Hematopoietic multipotent progenitor cell treated with erythropoietin and hydrocortisone succinate and interleukin-3 and kit ligand, for 6 days (in vitro differentiated cells): ENCODE results near the gene RTF2.

Experiments
- DNase-seq: peaks from one replicate; pipeline ENCODE4 v3.0.0-alpha.2; 2015

The RTF2 gene

DNA sequence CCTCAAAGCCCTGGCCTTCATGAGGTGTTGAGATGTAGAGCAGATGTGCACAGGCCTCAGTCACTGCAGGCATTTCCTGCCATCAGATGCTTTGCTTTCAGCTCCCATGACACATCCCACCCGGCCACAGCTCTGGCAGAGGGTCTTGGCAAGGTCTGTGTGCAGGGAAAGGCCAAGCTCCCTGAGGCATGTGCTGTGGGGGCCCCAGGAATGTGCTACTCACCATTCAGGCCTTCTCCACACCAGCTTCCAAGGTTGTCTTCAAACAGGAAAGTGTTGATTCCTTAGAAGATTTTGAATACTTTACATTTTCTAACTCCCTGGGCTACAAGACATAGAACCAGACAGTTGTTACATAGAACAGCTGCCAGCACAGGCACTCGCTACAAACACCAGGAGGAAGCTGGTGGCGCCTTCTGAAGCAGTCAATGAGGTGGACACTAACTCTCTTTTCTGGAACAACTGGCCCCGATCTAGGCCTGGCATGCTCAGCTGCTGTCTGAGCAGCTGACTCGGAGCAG, 28.6 kb upstream of the RTF2 start:
- no peak for DNase-seq

DNA sequence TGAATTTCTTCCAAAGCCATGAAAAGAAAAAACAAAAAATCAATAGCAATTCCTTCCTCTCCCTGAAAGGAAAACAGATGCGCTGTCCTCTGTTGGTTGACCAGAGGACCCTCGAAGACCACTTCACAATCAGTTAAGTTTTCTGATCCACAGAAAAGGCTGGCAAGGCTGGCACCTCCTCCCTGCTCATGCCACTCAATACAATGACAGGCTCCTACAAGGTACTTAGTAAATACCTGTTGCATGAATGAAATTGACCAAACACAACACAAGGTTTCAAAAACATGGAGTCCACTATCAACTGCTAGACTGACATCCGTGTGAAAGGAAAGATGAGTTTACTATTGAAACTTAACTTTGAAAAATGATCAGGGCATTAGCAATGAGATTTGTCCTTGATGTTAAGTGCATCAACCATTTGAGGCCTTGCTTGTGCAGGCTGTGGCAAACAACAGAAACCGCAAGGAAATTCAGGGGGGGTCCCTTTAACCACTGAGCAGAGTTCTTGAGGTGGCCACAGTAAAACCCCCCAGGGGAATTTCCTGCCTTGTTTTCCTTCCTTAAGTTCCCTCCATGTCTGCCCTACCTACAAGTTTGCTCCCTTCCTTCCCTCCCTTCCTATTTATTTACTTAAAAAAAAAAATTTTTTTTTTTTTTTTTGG, 27.9 kb upstream of the RTF2 start:
- no peak for DNase-seq

DNA sequence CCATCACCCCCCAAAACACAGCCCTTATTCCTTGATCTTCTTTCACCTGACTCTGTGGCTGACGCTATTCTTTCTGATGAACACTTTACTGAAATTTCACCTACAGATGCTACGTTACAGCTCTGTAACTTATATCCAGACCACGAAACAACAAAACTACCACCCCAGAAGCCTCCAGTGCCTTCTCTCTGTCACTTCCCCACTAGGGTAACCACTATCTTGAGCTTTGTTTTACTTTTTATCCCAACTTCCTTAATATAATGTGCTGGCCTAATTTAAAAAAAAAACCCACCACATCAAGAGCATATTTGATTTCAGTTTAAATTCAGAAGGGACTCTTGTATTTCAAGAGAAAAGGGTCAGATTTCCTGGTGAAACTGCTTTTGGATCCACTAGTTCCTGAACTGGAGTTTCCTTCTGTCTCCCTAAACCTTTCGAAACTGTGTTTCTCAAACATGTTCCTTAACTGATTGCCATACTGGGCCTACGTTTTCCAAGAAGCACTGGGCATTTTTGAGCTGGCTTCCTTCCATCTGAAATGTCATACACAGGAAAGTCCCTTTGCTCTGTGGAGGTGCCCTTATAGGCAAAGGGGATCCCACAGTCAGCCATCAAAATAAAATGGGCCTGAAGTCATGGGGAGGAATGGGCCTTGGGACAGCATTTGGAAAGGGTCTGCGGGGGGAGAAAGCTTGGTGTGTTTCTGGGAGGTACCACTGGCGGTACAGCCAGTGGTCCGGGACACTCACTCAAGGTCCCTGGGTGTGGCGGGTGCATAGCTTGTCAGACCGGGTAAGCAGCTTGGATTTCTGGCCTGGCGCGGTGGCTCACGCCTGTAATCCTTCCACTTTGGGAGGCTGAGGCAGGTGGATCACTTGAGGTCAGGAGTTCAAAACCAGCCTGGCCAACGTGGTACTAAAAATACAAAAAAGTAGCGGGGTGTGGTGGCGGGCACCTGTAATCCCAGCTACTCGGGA, 25.8 kb upstream of the RTF2 start:
- DNase-seq = no peak

DNA sequence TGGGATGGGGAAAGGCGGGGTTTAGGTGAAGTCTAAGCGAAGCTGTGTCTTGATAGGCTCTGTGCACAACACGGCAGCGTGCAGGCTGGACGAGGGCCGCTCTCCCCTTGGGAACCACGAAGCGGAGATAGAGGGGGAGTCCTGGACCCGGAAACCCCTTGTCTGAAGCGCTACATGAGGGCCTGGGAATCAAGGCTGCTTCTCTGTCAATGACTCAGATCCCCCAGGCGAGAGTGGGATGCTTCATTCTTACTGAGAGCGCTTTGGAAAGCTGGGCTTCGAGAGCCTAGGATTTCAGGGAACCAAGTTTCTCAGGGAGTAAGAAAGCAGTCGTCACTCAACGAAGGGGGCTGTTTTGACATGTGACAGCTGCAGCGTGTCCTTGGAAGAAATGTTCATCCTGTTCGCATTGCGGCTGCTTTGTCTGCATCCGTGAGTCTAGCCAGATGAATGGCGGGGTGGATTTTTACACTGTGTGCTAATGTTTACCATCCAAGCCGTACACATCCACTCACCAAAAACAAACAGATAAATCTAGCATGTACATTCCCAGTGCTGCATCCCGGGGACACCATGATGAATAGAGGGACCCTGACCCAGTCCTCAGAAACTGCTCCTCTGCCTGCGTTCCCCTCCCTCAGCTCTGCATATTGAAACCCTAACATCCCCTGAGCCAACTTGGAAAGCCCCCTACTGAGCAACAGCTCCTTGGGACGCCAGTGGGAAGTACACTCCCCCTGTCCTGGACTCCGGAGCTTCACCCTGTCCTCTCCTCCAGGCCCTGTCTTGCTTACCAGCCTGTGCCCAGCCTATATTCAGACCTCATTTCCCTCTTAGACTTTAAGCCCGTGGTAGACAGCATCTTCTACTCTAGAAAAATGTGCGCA, 24.5 kb upstream of the RTF2 start:
- DNase-seq = no peak

DNA sequence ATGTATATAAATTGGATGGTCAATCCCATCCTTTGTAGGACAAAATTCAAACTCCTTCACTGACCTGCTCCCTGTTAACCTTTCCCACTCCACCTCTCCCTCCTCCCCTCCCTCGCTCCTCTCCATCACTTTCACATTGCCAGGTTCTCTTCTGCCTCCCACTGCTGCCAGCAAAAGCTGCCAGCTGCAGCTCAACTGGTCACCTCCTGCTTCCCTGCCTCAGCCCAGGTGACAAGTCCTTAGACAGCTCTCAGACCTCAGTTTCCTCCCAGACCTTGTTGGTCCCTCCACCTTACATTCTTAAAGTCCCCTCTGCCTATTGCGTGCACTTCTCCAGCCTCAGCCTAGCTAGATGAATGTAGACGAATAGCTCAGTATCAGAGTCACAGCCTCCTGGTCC, 23.3 kb upstream of the RTF2 start:
- DNase-seq = no peak

DNA sequence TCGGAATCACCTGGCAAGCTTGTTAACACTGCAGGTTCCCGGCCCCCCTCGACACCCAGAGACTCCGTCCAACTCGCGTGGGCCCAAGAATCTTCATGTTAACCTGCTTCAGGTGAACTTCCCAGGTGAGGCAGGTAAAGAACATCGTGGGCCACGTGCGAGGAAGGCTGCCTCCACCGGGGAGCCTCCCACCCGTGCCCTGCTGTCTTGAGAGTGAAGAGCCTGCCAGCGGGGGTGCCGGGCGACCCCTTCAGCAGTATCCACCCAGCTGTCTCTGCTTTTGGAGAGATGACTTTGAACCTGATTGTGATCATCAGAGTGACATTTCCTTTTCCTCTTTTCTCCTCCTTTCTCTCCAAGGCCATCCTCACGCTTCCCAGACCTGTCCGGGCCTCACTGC, 22.9 kb upstream of the RTF2 start:
- no peak for DNase-seq

DNA sequence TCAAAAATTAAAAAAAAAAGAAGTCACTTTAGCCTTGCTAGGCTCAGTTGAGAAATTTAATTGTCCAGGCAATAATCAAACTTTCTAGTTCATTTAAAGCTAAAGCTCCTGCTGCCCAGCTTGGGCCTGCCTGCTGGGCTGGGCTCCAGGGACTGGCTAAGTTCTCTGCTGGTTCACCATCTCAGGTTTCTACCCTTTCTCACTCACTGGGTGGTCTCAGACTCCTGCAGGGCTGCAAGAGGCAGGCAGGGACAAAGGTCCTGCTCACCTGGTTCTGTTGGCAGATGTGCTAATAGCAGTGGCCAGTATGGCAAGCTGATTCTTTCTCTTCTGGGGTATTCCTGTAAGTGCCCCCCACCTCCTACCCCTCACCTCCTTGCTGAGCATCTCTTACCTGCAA, 21.2 kb upstream of the RTF2 start:
- DNase-seq = no peak

DNA sequence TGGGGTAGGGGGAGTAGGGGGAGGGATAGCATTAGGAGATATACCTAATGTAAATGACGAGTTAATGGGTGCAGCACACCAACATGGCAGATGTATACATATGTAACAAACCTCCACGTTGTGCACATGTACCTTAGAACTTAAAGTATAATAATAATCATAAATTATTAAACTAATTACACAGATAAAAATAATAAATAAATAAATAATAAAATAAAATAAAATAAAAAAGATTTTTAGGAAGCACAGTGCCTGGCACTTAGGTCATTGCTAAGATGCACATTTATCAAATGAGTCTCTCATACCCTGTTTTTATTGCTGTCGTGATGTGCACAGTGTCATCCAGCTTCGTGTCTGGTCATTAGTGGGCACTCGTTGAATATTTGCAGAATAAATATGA, 19.0 kb upstream of the RTF2 start:
- no peak for DNase-seq

DNA sequence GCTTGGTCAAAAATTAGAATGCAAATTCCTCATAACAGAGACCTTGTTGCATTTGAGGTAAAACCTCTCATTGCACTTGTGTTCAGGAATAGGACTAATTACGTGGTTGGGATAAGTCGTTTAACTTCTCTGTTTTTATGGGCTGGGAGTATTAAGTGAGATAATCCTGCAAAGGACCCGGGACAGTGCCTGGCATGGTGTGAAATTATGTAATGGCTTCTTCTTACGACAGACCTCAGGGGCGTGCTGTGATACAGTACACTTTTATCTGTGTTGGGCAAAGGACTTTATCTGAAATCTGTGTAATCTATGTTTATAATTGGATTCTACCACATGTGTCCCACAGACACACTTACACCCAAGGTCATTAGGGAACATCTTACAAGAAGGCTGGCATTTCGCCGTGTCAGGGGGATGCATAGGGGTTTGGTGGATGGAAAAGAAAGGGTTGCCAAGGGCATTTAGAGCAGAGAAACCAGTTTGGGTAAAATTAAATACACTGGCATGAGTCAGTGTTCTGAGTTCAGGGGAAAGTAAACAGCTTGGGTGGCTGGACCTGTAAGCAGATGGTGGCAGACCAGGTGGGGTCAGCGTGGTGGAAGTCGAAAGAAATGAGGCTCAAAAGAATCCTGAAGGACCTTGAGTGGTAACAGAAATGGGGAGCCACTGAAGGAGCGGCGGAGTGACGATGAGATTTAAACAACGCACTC, 17.2 kb upstream of the RTF2 start:
- DNase-seq = peak; percentile 22

DNA sequence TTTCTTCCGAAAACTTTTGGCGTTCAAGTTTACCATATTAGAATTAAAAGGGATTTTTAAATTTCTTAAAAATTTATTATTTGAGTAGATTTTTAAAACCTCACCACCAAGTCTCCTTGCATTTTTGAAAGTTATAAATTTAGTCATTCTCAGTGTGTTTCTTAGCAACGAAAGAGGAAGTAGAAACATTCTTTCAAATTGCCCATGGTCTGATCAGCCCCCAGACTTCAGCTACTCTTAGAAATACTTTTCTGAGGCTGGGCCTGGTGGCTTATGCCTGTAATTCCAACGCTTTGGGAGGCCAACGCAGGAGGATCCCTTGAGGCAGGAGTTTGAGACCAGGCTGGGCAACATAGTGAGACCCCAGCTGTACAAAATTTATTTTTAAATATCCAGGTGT, 15.1 kb upstream of the RTF2 start:
- DNase-seq = peak; percentile 30

DNA sequence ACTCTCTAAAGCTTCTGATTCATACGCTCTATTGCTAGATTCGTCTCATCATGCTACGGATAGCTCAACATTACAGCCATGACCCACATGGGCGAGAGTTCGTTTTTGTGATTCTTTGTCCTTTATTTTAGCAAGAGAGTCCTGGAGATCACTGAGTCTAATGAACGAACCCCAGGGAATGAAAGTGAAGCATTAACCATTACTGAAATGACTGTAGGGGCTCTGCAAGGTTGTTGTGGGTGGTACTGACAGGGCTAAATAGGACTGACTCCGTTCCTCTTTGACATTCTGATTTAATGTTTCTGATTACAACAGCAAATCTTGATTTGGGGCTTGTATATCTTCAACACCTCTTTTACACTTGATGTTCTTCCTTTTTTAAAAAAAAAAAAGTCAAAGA, 13.7 kb upstream of the RTF2 start:
- DNase-seq = no peak

DNA sequence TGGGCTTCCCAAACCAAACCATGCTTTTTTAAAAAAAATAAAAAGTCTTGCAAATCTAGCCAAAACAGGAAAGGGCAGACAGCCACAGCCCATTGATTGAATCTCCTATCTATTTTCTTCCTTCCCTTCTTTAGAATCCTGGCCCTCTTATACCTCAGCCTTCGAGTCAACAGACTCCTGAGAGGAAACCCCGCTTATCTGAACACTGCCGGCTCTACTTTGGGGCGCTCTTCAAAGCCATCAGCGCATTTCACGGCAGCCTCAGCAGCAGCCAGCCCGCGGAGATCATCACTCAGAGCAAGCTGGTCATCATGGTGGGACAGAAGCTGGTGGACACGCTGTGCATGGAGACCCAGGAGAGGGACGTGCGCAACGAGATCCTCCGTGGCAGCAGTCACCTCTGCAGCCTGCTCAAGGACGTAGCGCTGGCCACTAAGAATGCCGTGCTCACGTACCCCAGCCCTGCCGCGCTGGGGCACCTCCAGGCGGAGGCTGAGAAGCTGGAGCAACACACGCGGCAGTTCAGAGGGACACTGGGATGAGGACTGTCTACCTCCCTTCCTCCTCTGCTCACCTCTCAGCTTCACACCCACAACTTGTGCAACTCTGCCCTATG, 10.1 kb upstream of the RTF2 start:
- peak; percentile 86 for DNase-seq

DNA sequence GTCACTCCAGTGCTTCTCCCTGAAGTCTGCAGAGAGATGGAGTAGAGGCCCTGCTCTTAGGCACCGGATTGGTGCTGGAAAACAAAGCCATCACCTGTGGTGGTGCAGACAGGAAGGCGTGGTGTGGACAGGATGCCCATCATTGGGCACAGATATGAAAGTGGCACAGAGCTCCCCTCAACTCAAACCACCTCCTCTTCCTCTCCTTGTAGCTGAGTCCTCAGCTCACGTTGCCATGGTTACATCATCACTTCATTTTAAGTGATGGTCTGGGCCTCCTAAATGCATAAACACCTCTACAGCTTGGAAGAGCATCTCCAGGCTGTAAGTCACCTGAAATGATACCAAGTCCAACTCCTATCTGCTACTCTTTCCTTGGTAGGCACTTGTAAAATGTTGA, 8.0 kb upstream of the RTF2 start:
- DNase-seq = no peak

DNA sequence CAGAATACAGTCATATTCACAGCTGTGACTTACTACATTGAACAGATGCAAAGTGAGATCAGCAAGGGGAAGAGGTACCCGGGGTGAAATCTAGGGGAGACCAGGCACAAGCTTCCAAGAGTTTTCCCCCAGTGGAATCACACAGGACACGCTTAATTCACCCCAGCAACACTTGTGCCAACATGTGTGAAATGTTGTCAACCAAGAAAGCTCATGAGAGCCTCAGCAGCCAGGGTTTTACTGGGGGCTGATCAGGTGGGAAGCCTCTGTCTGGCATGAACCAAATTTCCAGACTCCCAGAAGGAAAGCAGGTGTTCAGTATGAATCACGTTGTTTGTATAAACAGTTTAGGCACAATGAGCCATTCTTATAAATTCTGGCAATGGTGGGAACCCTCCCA, 6.9 kb upstream of the RTF2 start:
- no peak for DNase-seq

DNA sequence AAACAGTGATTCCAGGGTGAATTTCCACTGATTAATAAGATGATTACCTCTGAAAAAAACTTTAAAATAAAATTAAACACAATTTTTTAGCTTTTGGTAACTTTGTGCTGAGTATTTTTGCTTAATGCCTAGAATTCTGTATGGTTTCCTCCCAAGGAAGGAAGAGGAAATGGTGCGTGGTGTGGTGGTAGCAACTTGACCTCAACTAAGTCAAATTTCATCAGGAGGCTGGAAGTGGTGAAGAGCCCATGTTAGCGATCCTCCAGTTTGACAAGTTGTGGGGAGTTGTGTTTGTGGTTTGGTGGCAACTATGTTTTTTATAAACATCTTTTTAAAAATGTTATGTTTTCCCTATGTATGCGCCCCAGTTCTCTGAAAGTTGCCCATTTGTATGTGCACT, 5.0 kb upstream of the RTF2 start:
- DNase-seq = peak; percentile 26

DNA sequence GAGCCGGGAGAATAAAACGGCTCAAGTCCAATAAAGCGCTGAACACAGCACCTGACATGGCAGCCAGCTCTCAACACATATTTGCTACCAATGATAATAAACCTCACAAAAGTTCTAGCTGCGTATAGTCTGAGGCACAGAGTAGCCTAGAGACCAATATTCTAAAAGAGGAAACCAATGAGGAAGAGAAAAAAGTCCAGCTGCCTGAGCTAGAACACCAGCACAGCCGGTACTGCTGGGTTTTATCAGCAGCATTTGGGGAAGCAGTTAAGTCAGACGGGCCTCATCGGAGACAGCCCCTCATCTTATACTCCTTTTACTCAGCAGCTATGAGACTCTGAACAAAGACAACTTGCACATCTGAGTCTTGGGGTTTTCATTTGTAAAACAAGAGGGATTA, 2.4 kb upstream of the RTF2 start:
- peak; percentile 53 for DNase-seq

DNA sequence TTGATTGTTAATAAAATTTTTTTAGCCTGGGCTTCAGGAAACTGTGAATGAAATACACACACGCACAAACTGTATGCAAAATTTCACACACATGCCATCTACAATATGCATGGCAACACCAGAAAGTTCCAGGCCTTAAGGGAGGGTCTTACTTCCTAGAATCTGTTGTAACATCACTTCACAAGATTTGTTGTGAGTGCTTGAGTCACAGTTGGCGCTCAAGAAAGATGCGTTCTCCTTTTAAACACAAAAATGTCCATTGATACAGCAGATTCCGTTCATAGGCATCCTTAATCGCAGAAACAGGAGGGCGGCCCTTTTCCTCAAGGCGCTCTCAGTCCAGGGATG, 485 bp upstream of the RTF2 start:
- no peak for DNase-seq

DNA sequence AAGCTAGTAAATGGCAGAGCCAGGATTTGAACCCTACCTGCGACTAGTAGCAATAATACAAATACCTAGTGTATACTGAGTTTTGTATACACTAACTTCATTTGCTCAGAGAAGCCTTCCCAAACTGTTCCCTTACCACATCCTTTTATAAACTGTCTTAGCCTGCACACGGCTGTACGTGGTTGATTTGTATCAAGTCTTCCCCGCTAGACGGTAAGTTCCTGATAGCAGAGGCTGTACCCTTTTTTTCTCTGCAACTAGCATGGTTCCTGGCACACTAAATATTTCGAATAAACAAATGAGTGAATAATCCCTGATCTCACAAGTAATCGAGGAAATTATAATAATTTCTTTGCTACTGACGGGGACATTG, 636 bp downstream of the RTF2 start:
- DNase-seq = peak; percentile 18

DNA sequence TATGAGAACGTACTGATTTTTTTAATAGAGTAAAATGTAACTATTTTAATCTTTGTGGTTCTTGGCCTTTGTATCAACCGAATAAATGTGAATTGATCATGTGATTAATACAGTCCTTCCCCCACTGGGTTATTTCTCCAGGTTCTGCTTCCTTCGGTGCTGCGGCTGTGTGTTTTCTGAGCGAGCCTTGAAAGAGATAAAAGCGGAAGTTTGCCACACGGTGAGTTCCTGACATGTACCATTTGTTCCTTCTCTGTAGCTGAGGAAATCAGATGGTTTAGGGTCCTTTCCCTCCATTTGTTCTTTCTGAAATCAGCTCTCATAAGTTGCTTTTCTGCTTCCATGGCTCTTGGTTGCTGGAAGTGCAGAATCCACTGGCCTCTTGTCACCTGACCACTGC, 15.5 kb downstream of the RTF2 start:
- DNase-seq = peak; percentile 62

DNA sequence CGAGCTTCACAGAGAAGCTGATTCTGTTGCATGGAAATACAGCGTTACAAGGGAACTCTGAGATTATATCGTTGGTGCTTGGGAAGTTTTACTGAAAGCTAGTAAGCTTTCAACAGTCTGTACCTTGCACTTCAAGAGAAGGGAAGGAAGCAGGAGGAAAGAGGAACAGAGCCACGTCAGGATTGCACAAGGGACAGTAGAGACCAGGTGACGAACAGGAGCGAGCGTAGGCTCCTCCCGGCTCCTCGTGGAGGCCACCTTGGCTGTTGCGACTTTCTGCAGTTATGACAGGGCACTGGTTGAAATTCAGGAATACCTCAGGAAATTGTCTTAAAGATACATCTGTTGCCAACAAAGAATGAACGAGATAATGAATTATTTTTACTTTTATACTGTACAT, 18.8 kb downstream of the RTF2 start:
- no peak for DNase-seq

DNA sequence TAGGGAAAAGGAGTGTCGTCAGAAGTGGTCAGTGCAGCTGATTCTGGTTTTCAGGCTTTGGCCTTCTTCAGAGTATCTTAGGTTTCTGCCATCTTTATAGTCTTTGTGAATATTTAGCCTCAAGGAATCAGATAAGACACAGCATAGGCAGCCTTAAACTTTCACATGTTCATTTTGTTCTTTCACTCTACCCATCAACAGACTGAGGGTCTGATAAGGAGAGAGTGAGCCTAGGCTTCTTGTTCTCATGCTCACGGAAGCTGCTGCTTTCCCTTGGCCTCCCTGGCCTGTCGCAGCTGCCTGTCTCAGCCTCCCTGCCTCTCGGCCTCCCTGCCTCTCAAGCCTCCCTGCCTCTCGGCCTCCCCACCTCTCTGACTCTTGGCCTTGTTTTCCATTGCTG, 20.1 kb downstream of the RTF2 start:
- DNase-seq = peak; percentile 53

DNA sequence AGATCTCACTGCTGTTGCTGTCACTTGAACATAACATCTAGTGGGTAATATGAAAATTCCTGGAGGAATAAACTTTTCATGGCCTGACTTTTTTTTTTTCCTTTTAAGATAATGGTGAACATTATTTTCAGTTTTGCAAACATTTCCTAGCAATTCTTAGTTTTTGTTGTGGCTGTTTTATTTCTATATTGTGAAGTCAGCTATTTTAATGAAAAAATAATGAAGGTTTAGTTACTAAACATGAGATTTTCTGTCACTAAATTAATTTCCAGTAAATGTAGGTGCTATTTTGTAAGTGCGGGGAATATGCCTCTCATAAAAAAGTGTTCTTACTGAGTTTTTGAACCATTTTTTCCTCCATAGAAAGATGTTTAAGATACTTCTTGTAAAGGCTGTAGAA, 32.7 kb downstream of the RTF2 start:
- DNase-seq = no peak
